Endothelial cell (in vitro differentiated cells): Measurements from ENCODE around the gene C9orf43. TPM values are rescaled to one million over a fixed set of nuclear protein-coding genes. Genes with fewer than 3 reads are reported as not detected.

ENCODE experiments used
- DNase-seq: peaks from one replicate; pipeline ENCODE4 v3.0.0; 2021; ENCODE audit warnings: low spot score
- H3K27ac Mint-ChIP-seq: one replicate; pipeline ENCODE4 v1.8.0; 2021; ENCODE audit warnings: mixed read lengths, inconsistent platforms; ENCODE audit not compliant: unreplicated experiment
- H3K27me3 Mint-ChIP-seq: one replicate; pipeline ENCODE4 v1.8.0; 2021; ENCODE audit warnings: mild to moderate bottlenecking, moderate library complexity, mixed read lengths, inconsistent platforms; ENCODE audit not compliant: unreplicated experiment
- H3K36me3 Mint-ChIP-seq: one replicate; pipeline ENCODE4 v1.8.0; 2021; ENCODE audit warnings: mild to moderate bottlenecking, low read depth, mixed read lengths, inconsistent platforms; ENCODE audit not compliant: unreplicated experiment
- H3K4me1 Mint-ChIP-seq: one replicate; pipeline ENCODE4 v1.8.0; 2021; ENCODE audit warnings: mild to moderate bottlenecking, mixed read lengths, inconsistent platforms; ENCODE audit not compliant: unreplicated experiment
- H3K4me3 Mint-ChIP-seq: one replicate; pipeline ENCODE4 v1.8.0; 2021; ENCODE audit warnings: mild to moderate bottlenecking, mixed read lengths, inconsistent platforms; ENCODE audit not compliant: unreplicated experiment
- H3K9me3 Mint-ChIP-seq: one replicate; pipeline ENCODE4 v1.8.0; 2021; ENCODE audit warnings: mixed read lengths, inconsistent platforms; ENCODE audit not compliant: unreplicated experiment
- CTCF ChIP-seq: fragments of 200-600 bp; sonication (generic); IDR thresholded peaks from one replicate; pipeline ENCODE4 v1.5.0; 2021; ENCODE audit warnings: antibody characterized with exemption; ENCODE audit not compliant: unreplicated experiment
- total RNA-seq: library from RNA; stranded (reverse); fragmentation: NEBNext Ultra II Directional; extraction: Animal tissue kit (Norgen Biotek cat#: 25700); gene quantifications from one replicate; pipeline ENCODE4 v1.2.1, GENCODE V29; 2021; ENCODE audit not compliant: unreplicated experiment

Gene C9orf43
- total RNA-seq, 1 donor from 2014 or later = 0.92 TPM

GRCh38 chr9:113464286-113464660 lies 53.7 kb downstream of the C9orf43 start:
- Mint-ChIP-seq H3K36me3 (peaks cover 5% of the 10 kb centered on the region), H3K4me1 (peaks cover 2% of the 10 kb centered on the region), H3K9me3 (no peaks in the 10 kb centered on the region), H3K27ac (no peak overlapping the region), H3K4me3 (no peak overlapping the region), H3K27me3 (peaks cover 12% of the 10 kb centered on the region)
- DNase-seq = no peak
- TF ChIP-seq CTCF = no peak

DNA sequence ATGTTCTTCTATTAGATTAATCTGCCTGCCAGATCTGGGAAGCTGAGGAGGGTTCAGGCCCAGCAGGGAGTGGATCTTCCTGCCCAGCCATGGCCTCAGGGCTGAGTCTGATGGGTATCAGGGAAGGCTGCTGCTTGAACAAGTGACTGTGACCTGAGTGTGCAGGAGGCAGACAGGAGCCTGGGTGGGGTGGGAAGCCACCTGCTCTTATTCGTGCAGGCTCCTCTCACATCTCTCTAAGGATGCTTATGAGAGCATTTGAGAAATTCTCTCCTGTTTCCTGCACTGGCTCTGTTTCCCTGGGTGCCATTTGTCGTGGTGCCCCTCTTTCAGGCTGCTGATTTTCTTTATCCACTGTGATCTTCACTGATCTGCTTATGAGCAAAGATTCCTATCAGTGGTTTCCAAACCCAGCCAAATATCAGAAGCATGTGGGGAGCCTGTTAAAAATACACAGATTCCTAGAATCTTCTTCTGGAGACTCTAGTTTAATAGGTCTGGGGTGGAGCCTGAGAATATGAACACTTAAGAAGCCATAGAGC lies 55.1 kb downstream of the C9orf43 start:
- TF ChIP-seq CTCF = no peak
- peaks cover 5% of the 10 kb centered on the region for H3K36me3 Mint-ChIP-seq
- peaks cover 12% of the 10 kb centered on the region for H3K27me3 Mint-ChIP-seq
- no peak for DNase-seq
- H3K4me3 Mint-ChIP-seq = no peak overlapping the region
- H3K27ac Mint-ChIP-seq = no peak overlapping the region
- no peaks in the 10 kb centered on the region for H3K9me3 Mint-ChIP-seq
- peaks cover 7% of the 10 kb centered on the region for H3K4me1 Mint-ChIP-seq

DNA sequence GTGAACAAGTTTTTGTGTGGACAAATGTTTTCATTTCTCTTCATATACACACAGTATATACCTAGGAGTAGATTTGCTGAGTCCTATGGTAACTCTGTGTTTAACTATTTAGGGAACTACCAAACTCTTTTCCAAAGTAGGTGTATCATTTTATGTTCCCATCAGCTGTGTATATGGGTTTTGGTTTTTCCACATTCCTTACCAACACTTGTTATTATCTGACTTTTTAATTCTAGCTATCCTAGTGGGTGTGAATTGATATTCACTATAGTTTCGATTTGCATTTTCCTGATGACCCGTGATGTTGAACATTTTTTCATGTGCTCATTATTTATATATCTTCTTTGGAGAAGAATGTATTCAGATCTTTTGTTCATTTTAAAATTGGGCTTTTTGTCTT lies 56.6 kb downstream of the C9orf43 start:
- no peak overlapping the region for H3K27ac Mint-ChIP-seq
- no peak for DNase-seq
- H3K36me3 Mint-ChIP-seq = no peaks in the 10 kb centered on the region
- no peaks in the 10 kb centered on the region for H3K9me3 Mint-ChIP-seq
- TF ChIP-seq CTCF = no peak
- peaks cover 14% of the 10 kb centered on the region for H3K4me1 Mint-ChIP-seq
- peaks cover 12% of the 10 kb centered on the region for H3K27me3 Mint-ChIP-seq
- no peak overlapping the region for H3K4me3 Mint-ChIP-seq

DNA sequence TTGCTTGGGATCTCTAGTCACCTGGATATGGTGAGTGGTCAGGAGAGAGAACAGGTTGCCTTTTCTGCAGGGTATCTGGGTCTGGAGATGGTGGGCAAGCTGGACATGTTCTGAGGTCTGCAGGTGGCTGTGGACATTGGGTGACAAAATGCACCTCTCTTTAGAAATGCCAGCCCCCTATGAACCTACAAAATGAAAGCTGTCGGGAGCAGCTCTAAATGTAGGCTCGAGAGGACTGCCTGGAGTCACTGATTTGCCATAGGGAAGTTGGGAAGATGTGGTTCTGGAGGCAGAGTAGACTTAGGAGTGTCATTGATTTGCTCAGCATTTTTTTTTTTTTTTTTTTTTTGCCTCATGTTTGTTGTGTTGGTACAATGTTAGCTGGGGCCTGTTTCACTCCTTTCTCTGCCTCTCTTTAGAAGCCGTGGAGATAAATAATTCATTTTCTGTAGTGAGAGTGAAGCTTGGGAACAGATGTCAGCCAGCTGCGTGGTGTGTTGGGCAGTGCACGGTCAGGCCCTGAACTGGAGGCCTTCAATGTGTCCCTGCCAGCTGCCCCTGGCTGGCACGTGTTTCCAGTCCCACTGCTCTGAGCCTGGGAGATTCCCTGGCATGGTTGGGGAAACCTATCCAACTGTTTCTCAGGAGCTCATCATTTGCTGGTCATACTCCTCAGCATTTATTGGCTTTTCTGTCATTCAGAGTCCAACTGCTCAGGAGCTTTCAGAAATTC lies 58.3 kb downstream of the C9orf43 start:
- TF ChIP-seq CTCF = no peak
- Mint-ChIP-seq H3K27ac (no peak overlapping the region), H3K4me3 (no peak overlapping the region), H3K4me1 (peaks cover 14% of the 10 kb centered on the region), H3K27me3 (peaks cover 2% of the 10 kb centered on the region), H3K9me3 (no peaks in the 10 kb centered on the region), H3K36me3 (no peaks in the 10 kb centered on the region)
- DNase-seq = no peak

GRCh38 chr9:113471143-113471542 lies 60.6 kb downstream of the C9orf43 start:
- H3K9me3 Mint-ChIP-seq = no peaks in the 10 kb centered on the region
- no peak overlapping the region for H3K27ac Mint-ChIP-seq
- no peaks in the 10 kb centered on the region for H3K36me3 Mint-ChIP-seq
- DNase-seq = no peak
- peaks cover 14% of the 10 kb centered on the region for H3K4me1 Mint-ChIP-seq
- H3K27me3 Mint-ChIP-seq = peaks cover 3% of the 10 kb centered on the region
- no peak for TF ChIP-seq CTCF
- no peak overlapping the region for H3K4me3 Mint-ChIP-seq
